OCI-M2 (cell line): ENCODE measurements around the gene ARL4C.
"Not testable (repeated sequence)": the region's sequence is repeated elsewhere in the genome, so short reads cannot be mapped to it uniquely, and the experiment has no call there.

Experiments
- DNase-seq: peaks from one replicate; lab custom pipeline; 2025; ENCODE audit not compliant: unreplicated experiment; lab: John Stamatoyannopoulos, UW

ARL4C gene

DNA sequence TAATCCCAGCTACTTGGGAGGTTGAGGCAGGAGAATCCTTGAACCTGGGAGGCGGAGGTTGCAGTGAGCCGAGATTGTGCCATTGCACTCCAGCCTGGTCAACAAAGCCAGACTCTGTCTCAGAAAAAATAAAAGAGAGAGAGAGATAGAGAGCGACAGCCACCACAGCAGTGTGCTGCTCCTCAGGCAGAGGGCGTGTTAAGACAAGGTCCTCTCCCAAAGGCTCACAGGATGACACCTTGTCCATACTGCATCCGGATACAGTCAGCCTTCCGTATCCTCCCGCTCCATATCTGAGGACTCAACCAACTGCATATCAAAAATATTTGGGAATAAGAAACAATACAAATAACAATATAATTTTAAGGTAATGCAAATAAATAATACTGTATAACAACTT is 20.1 kb downstream of the ARL4C start:
- no peak for DNase-seq

DNA sequence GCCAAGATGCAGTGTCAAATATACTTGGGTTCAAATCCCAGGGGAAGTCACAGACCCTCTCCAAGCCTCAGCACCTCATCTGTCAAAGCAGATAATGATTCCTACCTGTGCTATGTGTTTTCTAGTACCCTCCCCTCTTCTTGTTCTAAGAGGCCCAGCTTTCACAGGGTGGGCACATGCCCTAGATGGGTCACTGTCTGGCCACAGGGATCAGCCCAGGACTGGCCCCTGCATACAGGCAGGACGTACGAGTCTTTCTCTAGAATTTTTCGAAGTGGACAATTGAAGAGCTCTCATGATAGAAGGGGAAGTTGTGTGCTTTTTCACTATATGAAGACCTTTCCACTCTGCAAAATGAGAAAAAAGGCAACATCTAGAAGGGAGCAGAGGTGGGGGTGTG is 22.2 kb downstream of the ARL4C start:
- DNase-seq: no peak

DNA sequence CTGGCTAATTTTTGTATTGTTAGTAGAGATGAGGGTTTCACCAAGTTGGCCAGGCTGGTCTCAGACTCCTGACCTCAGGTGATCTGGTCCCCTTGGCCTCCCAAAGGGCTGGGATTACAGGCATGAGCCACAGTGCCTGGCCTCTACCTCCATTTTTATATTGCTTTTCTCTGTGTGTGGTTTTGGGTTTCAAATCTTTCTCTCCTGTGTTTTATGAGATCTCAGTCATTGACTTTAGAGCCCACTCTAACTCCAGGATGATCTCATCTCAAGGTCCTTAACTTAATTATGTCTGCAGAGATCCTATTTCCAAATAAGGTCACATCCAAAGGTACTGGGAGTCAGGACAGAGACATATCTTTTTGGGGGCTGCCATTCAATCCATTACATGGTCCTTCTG is 24.7 kb downstream of the ARL4C start:
- DNase-seq: no peak

DNA sequence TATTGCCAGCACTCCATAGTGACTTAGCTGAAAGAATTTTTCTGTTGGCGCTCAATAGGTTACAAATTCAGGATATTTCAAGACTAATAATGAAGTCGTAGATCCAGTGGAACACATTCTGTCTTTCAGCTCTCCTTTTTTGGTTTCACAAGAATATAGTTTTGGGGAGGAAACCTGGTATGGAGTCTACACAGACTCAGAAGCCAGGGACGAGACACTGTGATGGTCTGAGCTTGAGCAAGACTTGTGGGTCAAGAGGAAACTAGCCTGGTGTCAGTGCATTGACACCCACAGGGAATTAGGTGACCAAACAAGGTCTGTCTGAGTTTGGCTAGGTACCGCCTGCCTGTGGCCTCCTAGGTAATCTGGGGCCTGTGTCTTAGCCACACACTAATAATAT is 26.9 kb downstream of the ARL4C start:
- no peak for DNase-seq

DNA sequence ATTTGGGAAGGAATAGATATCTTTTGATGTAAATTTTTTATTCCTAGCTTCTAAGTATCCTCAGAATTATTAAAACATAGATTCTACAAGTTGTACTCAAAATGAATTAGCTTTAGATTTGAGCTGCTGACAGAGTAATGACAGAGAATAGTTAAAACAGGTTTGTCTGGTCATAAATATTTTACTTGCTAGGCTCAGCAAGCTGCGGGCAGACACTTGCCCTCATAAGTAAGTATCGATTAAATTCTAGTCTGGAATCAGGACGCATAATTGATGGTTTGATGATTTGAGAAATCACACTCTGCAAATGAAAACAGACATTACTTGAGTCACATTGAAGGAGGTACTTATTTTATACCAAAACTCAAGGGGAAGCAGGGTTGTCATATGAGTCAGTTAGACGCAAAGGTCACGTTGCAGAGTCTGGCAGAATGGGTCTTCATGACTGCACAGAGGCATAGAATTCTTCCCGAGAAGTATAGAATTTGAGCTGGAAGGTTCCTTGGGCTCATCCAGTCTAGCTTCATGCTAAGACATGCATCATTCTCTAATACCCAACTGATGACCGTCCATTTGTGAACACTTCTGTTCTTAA is 27.5 kb downstream of the ARL4C start:
- no peak for DNase-seq

DNA sequence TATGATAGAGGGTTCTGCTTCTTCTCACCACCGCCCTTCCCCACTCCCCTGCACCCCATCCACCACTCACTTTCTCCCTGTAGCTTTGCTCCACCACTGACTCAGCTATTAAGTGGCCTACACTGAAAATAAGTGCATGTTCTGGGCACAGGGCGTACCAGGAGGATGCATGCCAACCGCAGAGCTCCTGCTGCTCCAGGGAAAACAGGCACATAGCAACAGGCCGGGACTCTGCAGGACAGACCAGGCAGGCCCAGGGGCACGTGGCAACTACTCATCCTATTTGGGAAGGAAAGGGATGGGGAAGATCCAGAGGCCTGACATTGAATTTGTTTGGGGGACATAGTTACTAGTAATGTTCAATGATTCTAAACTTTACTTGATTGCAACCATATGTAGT is 28.4 kb downstream of the ARL4C start:
- no peak for DNase-seq

DNA sequence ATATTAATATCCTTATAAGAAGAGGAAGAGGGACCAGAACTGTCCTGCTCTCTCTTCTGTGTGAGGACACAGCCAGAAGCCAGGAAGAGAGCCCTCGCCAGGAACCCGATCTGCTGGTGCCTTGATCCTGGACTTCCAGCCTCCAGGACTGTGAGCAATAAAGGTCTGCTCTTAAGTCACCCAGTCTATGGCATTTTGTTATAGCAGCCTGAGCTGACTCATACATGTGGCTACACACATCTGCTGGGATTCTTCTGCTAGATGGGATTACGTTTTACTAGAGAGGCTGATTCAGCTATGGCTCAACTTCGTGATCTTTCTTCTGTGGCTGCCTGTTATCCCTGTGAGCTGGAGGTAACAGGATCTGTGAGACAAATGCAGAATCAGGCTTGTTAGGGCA is 29.6 kb downstream of the ARL4C start:
- no peak for DNase-seq

DNA sequence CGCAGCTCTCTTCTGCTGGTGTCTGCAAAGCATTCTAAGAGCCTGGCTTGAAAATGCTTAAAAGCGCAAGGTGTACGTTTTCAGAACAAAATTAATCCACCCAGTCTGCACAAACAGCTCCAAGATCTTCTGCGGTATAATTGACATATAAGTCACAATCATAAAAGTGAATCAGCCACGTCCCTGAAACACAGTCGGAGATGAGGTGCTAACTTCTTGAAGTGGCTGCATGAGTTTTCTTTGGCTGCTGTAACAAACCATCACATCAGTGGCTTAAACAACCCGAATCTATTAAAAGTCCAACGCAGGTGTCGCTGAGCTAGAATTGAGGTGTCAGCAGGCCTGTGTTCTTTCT is 32.6 kb downstream of the ARL4C start:
- no peak for DNase-seq

DNA sequence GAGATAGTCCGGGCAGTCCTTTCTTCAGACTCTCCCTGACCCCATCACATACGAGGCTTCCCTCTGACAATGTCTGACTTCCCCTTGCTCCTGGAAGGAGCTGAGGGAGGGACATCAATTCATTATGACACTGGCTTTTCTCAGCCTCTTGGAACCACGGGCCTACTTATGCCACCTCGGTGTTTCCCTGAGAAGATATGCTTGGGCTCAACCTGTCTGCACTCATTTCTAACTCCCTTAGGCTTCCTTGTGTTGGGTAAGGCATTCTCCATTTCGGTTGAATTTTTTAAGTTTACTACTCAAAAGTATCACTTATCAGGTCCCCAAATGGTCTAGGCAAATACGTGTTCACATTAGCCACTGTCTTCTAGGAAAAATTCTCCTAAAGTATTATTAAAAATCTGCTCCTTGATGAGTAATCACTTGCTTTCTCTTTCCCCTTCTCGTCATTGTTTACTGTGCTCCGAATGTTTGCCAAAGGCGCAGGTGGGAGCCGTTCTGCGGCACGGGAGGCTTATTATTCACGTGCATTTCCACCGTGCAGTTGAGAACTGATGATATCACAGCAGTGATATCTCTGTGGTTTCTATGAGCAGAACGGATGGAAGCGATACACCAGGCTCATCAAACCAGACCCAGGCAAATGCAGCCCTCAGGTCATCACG is 33.1 kb downstream of the ARL4C start:
- DNase-seq: no peak

DNA sequence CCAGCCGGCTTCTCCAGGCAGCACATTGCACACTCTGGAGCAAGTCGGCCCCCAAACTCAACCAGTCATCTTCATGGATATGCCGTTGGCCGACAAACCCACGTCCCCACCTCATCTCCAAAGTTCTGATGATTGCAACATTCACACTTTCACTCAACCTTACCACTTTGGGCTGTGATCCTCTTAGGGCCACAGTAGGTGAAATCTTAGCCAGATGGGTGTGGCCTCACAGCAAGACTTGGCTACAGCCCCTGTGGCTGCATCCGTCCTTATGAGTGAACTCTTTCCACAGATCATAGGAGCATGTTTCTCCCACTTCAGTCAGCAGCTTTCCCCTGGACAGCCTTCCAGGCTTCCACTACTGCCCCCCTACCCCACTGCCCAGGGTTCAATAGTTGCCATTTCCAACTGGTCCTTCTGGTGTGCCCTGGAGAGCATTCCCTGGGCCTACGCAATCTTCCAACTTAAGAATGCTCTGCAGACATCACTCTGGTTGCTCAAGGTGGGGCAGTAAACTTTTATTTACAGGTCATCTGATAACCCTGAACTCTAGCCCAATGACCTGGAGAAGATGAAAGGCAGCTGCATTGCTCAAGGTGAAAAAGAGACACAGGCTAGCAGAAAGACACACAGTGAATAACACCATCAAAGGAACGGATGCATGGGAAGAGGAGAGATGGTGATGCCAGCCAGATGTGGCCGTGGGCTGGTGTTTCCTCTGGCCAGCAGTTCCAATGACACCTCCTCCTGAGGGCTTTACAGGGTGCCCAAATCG is 34.5 kb downstream of the ARL4C start:
- DNase-seq: no peak

DNA sequence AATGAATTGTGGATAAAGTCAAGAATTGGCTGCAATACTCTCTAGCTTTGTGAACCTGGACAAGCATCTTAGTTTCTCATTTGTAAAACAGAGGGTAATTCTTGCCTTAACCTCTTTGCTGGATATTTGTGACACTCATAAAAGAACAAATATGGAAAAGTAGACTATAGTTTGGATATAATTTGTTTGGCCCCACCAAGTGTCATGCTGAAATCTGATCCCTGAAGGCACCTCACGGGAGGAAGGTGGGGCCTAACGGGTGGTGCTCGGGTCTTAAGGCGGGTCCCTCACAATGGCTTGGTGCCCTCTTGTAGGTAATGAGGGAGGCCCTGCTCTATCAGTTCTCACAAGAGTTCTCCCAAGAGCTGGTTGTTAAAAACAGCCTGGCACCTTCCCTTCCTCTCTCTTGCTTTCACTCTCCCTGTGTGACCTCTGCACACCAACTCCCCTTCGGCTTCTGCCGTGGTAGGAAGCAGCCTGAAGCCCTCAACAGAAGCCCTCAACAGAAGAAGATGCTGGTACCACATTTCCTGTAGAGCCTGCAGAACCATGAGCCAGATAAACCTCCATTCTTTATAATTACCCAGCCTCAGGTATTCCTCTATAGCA is 37.4 kb downstream of the ARL4C start:
- DNase-seq: no peak

DNA sequence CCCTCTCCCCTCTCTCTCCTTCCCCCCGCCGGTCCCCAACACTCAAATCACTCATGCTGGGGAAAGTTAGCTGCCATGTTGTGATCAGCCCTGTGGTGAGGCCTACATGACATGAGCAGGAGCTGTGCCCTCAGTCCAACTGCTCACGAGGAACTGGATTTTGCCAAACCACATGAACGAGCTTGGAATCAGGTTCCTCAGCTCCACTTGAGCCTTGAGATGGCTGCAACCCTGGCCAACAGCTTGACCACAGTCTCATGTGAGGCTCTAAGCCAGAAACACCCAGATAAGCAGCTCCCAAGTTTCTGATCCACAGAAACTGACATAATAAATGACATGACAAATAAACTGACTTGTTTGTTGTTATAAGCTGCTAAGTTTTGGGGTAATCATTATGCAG is 38.4 kb downstream of the ARL4C start:
- no peak for DNase-seq

DNA sequence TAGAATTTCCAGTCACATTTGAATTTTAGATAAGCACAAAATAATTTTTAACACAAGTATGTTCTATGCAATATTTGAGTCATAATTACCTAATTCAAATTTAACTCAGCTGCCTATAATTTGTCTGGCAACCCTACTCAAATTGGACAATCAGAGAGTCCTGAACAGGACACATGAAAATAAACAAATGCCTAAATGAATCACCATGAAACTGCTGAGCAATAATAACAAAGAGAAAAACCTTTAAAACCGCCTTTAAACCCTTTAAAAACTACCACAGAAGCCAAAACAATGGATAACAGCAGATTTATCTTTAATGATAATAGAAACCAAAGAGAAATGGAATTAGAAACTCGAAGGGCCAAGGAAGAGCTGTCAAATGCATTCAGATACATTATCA is 39.5 kb downstream of the ARL4C start:
- DNase-seq: no peak

DNA sequence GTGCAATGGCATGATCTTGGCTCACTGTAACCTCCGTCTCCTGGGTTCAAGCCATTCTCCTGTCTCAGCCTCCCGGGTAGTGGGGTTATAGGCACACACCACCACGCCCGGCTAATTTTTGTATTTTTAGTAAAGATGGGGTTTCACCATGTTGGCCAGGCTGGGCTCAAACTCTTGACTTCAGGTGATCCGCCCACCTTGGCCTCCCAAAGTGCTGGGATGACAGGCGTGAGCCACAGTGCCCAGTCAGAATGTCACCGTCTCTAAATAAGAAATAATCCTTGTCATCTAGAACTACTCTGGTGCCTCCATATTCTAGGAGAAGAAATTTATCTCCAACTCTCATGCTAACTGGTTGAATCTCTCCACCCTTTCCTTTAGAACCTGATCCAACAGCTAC is 41.6 kb downstream of the ARL4C start:
- not testable (repeated sequence) for DNase-seq

DNA sequence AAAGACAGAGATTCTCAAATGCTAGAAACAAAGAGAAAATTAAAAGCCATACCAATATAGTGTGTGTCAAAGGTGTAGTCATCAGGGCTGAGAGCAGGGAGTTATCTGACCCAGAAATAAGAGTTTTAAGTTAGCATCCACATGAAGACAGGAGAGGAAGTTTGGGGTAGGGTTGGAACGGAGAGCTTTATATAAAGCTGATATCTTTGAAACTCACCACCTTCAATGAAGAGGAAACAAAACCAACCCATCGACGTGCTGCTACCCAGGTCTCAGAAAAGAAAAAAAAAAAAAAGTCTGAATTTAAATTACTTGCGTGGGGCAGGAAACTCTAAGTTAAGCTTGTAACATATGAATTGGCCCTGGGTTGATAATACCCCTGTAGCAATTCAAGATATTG is 42.4 kb downstream of the ARL4C start:
- no peak for DNase-seq

DNA sequence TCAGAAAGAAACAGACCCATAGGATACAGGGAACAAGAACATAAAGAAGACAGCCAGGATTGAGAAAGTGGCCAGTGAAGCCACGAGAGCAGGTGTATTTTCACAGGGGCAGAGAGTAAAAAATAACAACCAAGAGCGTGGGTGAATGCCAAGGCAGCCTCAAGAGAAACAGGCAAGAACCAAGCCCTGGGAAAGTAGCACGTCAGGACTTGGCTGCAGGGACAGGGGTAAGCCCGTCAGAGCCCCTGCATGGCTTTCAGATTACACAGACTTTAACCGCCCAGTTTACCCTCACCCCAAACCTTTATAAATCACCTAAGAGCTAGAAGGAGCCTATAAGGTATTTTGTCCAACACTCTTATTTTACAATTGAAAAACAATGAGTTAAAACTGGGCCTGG is 43.7 kb downstream of the ARL4C start:
- DNase-seq: no peak

DNA sequence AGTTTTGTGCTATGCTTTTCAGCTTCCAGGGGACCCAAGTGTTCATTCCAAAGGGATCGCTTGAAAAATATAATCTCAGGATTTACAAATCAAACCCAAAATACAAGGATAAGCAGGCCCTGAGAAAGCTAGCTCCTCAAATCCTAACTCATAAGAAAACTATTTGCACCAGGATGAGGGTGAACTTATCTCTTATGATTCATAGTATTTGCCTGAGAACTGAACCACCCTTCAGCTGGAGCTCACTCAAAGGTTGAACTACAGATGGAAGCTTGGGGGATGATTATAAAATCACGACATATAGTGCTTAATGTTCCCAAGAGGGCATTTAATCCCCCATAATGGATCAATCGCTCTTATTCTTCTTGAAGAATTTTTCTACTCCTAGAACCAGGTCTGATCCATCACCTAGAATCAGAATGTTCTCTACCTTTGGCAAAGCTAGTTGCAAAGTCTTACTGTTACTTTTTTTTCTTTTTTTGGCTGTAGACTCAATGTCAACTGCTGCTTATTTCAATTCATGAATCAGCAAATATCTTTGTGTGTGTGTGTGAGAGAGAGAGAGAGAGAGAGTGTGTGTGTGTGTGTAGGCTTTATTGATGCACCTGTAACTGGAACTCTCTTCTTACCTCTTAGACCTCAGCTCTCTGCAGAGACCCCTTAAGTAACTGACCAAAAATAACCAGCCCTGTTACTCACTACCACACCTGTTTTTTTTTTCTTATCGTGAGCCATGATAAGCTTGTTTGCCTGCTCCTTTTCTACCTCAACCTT is 44.8 kb downstream of the ARL4C start:
- no peak for DNase-seq

DNA sequence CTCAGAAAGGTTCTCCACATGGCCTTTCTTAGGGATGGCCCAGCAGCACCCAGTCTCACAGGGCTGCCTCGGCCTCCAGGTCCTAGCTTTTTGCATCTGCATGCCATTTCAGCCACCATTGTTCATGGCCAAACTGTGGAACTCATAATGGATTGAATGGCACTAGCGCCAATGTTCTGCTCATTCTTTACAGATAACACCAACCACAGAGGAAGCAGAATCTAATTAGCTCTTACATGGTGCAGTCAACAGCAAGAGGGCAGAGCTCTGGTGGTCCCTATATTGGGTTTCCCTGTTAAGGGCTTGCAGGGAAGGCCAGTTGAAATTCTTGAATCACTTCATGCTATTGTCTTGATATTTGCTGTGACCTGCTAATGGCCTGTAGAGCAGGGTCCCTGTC is 45.6 kb downstream of the ARL4C start:
- no peak for DNase-seq

DNA sequence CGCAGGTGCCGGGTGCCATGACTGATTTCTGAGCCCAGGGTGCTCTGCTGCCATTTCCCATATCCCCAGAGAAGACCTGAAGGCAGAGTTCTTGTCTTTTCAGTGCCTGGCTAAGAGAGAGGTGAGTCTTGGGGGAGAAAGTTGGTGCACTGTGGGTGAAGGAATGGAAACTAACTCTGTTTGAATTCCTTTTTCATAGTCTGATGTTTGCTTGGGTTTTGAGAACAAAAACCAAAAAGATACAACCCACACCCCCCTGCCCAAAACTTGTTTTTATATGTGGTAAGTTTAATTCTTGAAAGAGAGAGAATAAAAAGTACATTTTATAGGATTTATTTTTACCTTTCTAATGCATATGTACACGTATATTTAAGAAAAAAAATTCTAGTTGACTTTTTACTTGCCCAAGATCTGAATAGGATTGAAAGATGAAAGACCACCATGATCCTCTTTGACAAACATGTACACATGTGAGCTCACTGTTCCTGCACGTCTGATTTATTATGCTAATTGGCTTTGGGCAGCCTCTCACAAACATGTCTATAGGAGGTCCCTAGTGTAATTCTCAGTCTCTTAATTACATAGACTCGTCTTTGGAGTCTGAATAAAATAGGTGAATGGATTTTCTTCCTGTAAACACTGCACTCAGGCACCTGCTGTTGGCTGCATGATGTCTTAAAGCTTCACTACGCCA is 46.3 kb downstream of the ARL4C start:
- no peak for DNase-seq

DNA sequence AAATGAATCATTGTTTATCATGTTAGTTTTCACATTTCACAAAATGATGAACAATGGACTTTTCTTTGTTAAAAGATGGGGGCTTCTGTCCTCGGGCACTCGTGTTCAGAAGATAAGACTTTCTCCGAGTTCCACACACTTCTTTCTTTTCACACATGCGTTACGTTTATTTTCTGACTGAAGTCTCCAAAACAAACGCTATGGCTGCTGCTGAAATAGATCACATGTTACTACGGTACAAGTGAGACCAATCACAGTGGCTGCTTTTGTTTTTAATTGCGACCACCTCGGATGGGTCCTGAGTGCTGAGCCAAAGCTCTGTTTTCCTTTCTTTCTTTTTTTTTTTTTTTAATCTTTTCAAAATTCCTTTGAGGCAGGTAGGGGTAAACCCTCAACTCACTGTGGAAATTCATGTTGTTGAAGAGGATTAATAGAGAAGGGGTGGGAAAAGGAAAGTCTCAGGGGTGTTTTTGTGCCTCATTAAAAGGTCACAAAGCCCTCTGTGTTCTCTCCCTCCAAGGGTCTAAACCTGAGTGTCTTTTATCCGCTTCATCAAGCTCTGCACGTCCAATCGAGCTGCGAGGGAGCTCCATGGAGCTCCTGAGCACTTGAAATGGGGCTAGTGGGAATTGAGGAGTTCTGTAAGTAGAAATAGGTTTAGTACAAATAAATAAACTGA is 48.2 kb downstream of the ARL4C start:
- no peak for DNase-seq
